Stomach (tissue), 4 donors: ENCODE results near the gene ASTN2.

Experiments used
- CTCF ChIP-seq, 7 experiments: fragments of 450-650 bp in 4 of 7; fragments of 200-600 bp in 3 of 7; sonication (generic) in 3 of 7; IDR thresholded peaks; one replicate each; pipeline ENCODE4 v1.5.1; 2016 to 2019; ENCODE audit warnings: antibody characterized with exemption in 7 of 7, control low read depth in 2 of 7, mild to moderate bottlenecking in 1 of 7
- EP300 ChIP-seq: sonication (generic); formaldehyde crosslinking; IDR thresholded peaks from one replicate; pipeline ENCODE4 v1.6.1; 2017; ENCODE audit warnings: antibody characterized with exemption
- POLR2A ChIP-seq, 4 donors: fragments of 450-650 bp; IDR thresholded peaks; one replicate each; pipeline ENCODE4 v1.6.1; 2016; ENCODE audit warnings: antibody characterized with exemption in 4 of 4, control low read depth in 2 of 4, mild to moderate bottlenecking in 1 of 4, moderate library complexity in 1 of 4
- POLR2AphosphoS5 ChIP-seq, 3 donors: sonication (generic); formaldehyde crosslinking; IDR thresholded peaks; one replicate each; pipeline ENCODE4 v1.6.1; 2016; ENCODE audit warnings: antibody characterized with exemption in 3 of 3

GRCh38 chr9:117379341-117379740 is 35.5 kb downstream of the ASTN2 start:
- TF ChIP-seq EP300 (no peak), CTCF (IDR thresholded peaks at IDR 0.05) (no peak), POLR2AphosphoS5 (IDR thresholded peaks at IDR 0.05) (no peak), POLR2A (IDR thresholded peaks at IDR 0.05) (no peak)
